GM12892 (cell line): ENCODE results near the gene DNAH14.

ENCODE experiments used
- POLR2A ChIP-seq: IDR thresholded peaks from 2 replicates; pipeline ENCODE4 v1.6.1; 2011; ENCODE audit warnings: low read depth, low read length, control low read depth
- POLR2AphosphoS5 ChIP-seq: IDR thresholded peaks from 2 replicates; pipeline ENCODE4 v1.6.1; 2011; ENCODE audit warnings: low read depth, low read length, control low read depth
- TAF1 ChIP-seq: IDR thresholded peaks from 2 replicates; pipeline ENCODE4 v1.6.1; 2011; ENCODE audit warnings: low read depth, mild to moderate bottlenecking, control low read depth, low read length, borderline replicate concordance

DNA sequence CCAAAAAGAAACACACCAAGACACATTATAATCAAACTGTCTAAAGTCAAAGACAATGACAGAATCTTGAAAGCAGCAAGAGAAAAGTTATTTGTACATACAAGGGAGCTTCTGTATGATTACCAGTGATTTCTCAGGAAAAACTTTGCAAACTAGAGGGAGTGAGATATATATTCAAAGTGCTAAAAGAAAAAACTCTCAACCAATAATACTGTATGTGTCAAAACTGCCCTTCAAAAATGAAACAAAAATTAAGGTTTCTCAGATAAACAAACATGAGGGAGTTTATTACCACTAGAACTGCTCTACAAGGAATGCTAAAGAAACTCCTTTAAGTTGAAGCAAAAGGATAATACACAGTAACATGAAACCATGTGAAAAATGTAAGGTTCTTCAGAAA, 418.9 kb downstream of the DNAH14 start:
- TF ChIP-seq POLR2A (no peak), POLR2AphosphoS5 (no peak), TAF1 (no peak)
